IMR-90 (cell line): ENCODE data around the gene DGAT2L6. TPM values are rescaled to one million over a fixed set of nuclear protein-coding genes. Genes with fewer than 3 reads are reported as not detected.

Experiments
- ATAC-seq: fragments of 200-7000 bp; cut with Tn5 transposase; 2 replicates; pipeline ENCODE4 v1.9.1; 2020; ENCODE audit warnings: low read depth, mild to moderate bottlenecking, moderate library complexity
- BruUV-seq: library from RNA; stranded (reverse); fragments of 400-500 nt; replicated peaks from 2 replicates; lab custom pipeline; 2021; lab: Mats Ljungman, UMichigan
- CTCF ChIA-PET: fragments of 300-600 bp; formaldehyde crosslinking; extraction: SDS; loops from one replicate; lab custom pipeline; 2021; ENCODE audit warnings: antibody characterized with exemption; lab: Yijun Ruan, JAX
- POLR2A ChIA-PET: fragments of 300-600 bp; sonication (Branson Sonifier 250); formaldehyde crosslinking; loops from one replicate; lab custom pipeline; 2022; ENCODE audit warnings: antibody characterized with exemption; ENCODE audit not compliant: unreplicated experiment; lab: Charles Lee
- DNase-seq: peaks from one replicate; pipeline ENCODE4 v3.0.0; 2013
- H2AFZ ChIP-seq: replicated peaks from 2 replicates; pipeline ENCODE3; 2013; ENCODE audit warnings: low read length, mild to moderate bottlenecking; ENCODE audit not compliant: poor library complexity
- H2AK5ac ChIP-seq: 2 replicates; pipeline ENCODE4 v1.6.1; 2013; ENCODE audit warnings: low read depth, low read length, inconsistent platforms
- H2AK9ac ChIP-seq: replicated peaks from 2 replicates; pipeline ENCODE3; 2013; ENCODE audit warnings: mild to moderate bottlenecking, low read depth, low read length, moderate library complexity; ENCODE audit not compliant: poor library complexity
- H2BK120ac ChIP-seq: 2 replicates; pipeline ENCODE4 v1.6.1; 2013; ENCODE audit warnings: low read depth, low read length, inconsistent platforms
- H2BK15ac ChIP-seq: 3 replicates; pipeline ENCODE4 v1.6.1; 2013; ENCODE audit warnings: low read depth, low read length, inconsistent platforms
- H2BK20ac ChIP-seq: 2 replicates; pipeline ENCODE4 v1.6.1; 2013; ENCODE audit warnings: low read depth, mild to moderate bottlenecking, inconsistent platforms, low read length, moderate library complexity
- H2BK5ac ChIP-seq: 2 replicates; pipeline ENCODE4 v1.6.1; 2013; ENCODE audit warnings: mild to moderate bottlenecking, low read depth, low read length, inconsistent platforms; ENCODE audit not compliant: poor library complexity, severe bottlenecking
- H3K14ac ChIP-seq: replicated peaks from 2 replicates; pipeline ENCODE4 v1.6.1; 2013; ENCODE audit warnings: low read depth, low read length, inconsistent platforms
- H3K18ac ChIP-seq: 2 replicates; pipeline ENCODE4 v1.6.1; 2013; ENCODE audit warnings: low read depth, low read length, control low read depth
- H3K23ac ChIP-seq: 2 replicates; pipeline ENCODE4 v1.6.1; 2013; ENCODE audit warnings: low read depth, low read length, inconsistent platforms
- H3K27ac ChIP-seq: 2 replicates; pipeline ENCODE4 v1.5.1; 2013; ENCODE audit warnings: mild to moderate bottlenecking, control low read depth, low read length; ENCODE audit not compliant: insufficient read depth
- H3K27me3 ChIP-seq: 2 replicates; pipeline ENCODE4 v1.6.1; 2013; ENCODE audit warnings: low read length; ENCODE audit not compliant: control insufficient read depth, insufficient read depth
- H3K36me3 ChIP-seq: 2 replicates; pipeline ENCODE4 v1.6.1; 2013; ENCODE audit warnings: low read length, mixed read lengths; ENCODE audit not compliant: control insufficient read depth, insufficient read depth
- H3K4ac ChIP-seq: 2 replicates; pipeline ENCODE4 v1.6.1; 2013; ENCODE audit warnings: low read depth, low read length, inconsistent platforms
- H3K4me1 ChIP-seq: 2 replicates; pipeline ENCODE4 v1.6.1; 2013; ENCODE audit warnings: low read length, mixed read lengths; ENCODE audit not compliant: control insufficient read depth, insufficient read depth
- H3K4me2 ChIP-seq: 2 replicates; pipeline ENCODE4 v1.6.1; 2013; ENCODE audit warnings: low read depth, mild to moderate bottlenecking, control low read depth, low read length, moderate library complexity
- H3K4me3 ChIP-seq: 2 replicates; pipeline ENCODE4 v1.5.1; 2013; ENCODE audit warnings: low read depth, mild to moderate bottlenecking, control low read depth, low read length, moderate library complexity; ENCODE audit not compliant: insufficient read depth
- H3K56ac ChIP-seq: 2 replicates; pipeline ENCODE4 v1.6.1; 2013; ENCODE audit warnings: low read length, inconsistent platforms; ENCODE audit not compliant: insufficient read depth; ENCODE audit errors: extremely low read depth
- H3K79me1 ChIP-seq, 2 experiments: 2 replicates each; pipeline ENCODE4 v1.6.1; 2013; ENCODE audit warnings: low read length in 2 of 2, inconsistent platforms in 1 of 2, low read depth in 1 of 2
- H3K9ac ChIP-seq: 2 replicates; pipeline ENCODE4 v1.6.1; 2013; ENCODE audit warnings: low read depth, low read length, control low read depth
- H3K9me1 ChIP-seq: 2 replicates; pipeline ENCODE4 v1.6.1; 2013; ENCODE audit warnings: low read length, inconsistent platforms; ENCODE audit not compliant: insufficient read depth
- H3K9me3 ChIP-seq: 2 replicates; pipeline ENCODE4 v1.6.1; 2013; ENCODE audit warnings: low read length; ENCODE audit not compliant: control insufficient read depth, insufficient read depth
- H4K20me1 ChIP-seq: 2 replicates; pipeline ENCODE4 v1.6.1; 2013; ENCODE audit warnings: low read length, inconsistent platforms; ENCODE audit not compliant: insufficient read depth
- H4K5ac ChIP-seq: 2 replicates; pipeline ENCODE4 v1.6.1; 2013; ENCODE audit warnings: mild to moderate bottlenecking, low read depth, low read length, control low read depth
- H4K8ac ChIP-seq, 2 experiments: 2 replicates each; pipeline ENCODE4 v1.6.1; 2013; ENCODE audit warnings: low read depth in 2 of 2, low read length in 2 of 2, control low read depth in 1 of 2, inconsistent platforms in 1 of 2
- H4K91ac ChIP-seq: 2 replicates; pipeline ENCODE4 v1.6.1; 2013; ENCODE audit warnings: low read depth, low read length, inconsistent platforms; ENCODE audit not compliant: insufficient read depth
- CHD1 ChIP-seq: IDR thresholded peaks from 2 replicates; pipeline ENCODE4 v1.6.1; 2012; ENCODE audit warnings: low read depth, low read length, improper control_type of control experiment
- CTCF ChIP-seq: conservative IDR thresholded peaks from 2 replicates; pipeline ENCODE4 v1.5.1; 2012; ENCODE audit warnings: mild to moderate bottlenecking, low read depth, low read length, improper control_type of control experiment
- POLR2A ChIP-seq: IDR thresholded peaks from 2 replicates; pipeline ENCODE4 v1.6.1; 2012; ENCODE audit warnings: mild to moderate bottlenecking, low read depth, low read length
- dilution Hi-C: fragments of 300-500 bp; cut with HindIII; formaldehyde crosslinking; loops from one replicate; pipeline ENCODE4 v1.14.3; 2018; ENCODE audit warnings: low sequenced_read_pairs; ENCODE audit not compliant: unreplicated experiment
- in situ Hi-C: fragments of 300-500 bp; cut with MboI; formaldehyde crosslinking; loops from 3 replicates; pipeline ENCODE4 v1.14.3; 2019; ENCODE audit warnings: low sequenced_read_pairs, inconsistent platforms, mixed read lengths
- intact Hi-C: fragments of 100-400 bp; cut with micrococcal nuclease; formaldehyde crosslinking; loops from 2 replicates; pipeline ENCODE4 v1.10.0; 2022
- polyA plus RNA-seq, 3 experiments: library from polyadenylated mRNA; depleted of rRNA; stranded (reverse); fragments of >200 nt; gene quantifications; 2 replicates each; pipeline ENCODE4 v1.2.3, GENCODE V29; 2012; ENCODE audit warnings: low replicate concordance in 1 of 3
- total RNA-seq: library from RNA; depleted of rRNA; stranded (reverse); fragments of >200 nt; gene quantifications from 2 replicates; pipeline ENCODE4 v1.2.3, GENCODE V29; 2012

DGAT2L6 gene
- total and polyA plus RNA-seq, 2 of the 4 experiments (the other 2 are of a cell fraction) = not detected

GRCh38 chrX:70190225-70190624, 12.9 kb downstream of the DGAT2L6 start:
- no peak overlapping the region for H2BK5ac ChIP-seq
- no peak overlapping the region for H4K8ac ChIP-seq
- no peak overlapping the region for H3K18ac ChIP-seq
- no peak overlapping the region for H4K91ac ChIP-seq
- no peak overlapping the region for H3K27ac ChIP-seq
- no peak overlapping the region for H3K4me3 ChIP-seq
- CTCF ChIA-PET = no interaction called here
- DNase-seq (no peak), ATAC-seq (no peak)
- no TSS peak for BruUV-seq
- H3K79me1 ChIP-seq = no peaks in the 10 kb centered on the region
- H2BK15ac ChIP-seq = no peak overlapping the region
- no peak overlapping the region for H4K5ac ChIP-seq
- no peak overlapping the region for H3K56ac ChIP-seq
- H2BK20ac ChIP-seq = no peak overlapping the region
- H3K4me2 ChIP-seq = no peak overlapping the region
- TF ChIP-seq CTCF (no peak), CHD1 (no peak), POLR2A (no peak)
- no peaks in the 10 kb centered on the region for H3K9me1 ChIP-seq
- no peaks in the 10 kb centered on the region for H3K36me3 ChIP-seq
- no peak overlapping the region for H3K14ac ChIP-seq
- peaks cover 3% of the 10 kb centered on the region; the same call in 1 of the 2 replicates for H3K27me3 ChIP-seq
- H3K9me3 ChIP-seq = peaks cover 4% of the 10 kb centered on the region
- POLR2A ChIA-PET = no interaction called here
- no peak overlapping the region for H2AK9ac ChIP-seq
- no peaks in the 10 kb centered on the region for H3K4me1 ChIP-seq
- no peak overlapping the region for H3K9ac ChIP-seq
- H3K4ac ChIP-seq = no peak overlapping the region
- no peak overlapping the region for H3K23ac ChIP-seq
- H2BK120ac ChIP-seq = no peak overlapping the region
- intact Hi-C loops = no loop called here
- no peaks in the 10 kb centered on the region for H4K20me1 ChIP-seq
- dilution Hi-C loops = no loop called here
- H2AFZ ChIP-seq = no peak overlapping the region
- in situ Hi-C loops = no loop called here
- H2AK5ac ChIP-seq = no peak overlapping the region
